ENCODE measurements around the gene CHIA.

CHIA gene

GRCh38 chr1:111366256-111366655, 75.6 kb downstream of the CHIA start:
- no peak for DNase-seq (ENCODE audit: low read depth)

GRCh38 chr1:111369177-111369576, 78.5 kb downstream of the CHIA start:
- no peak for DNase-seq (ENCODE audit: low read depth)

GRCh38 chr1:111369645-111370044, 79.0 kb downstream of the CHIA start:
- no peak for DNase-seq (ENCODE audit: low read depth)

Measured in stimulated activated CD8-positive, alpha-beta memory T cell treated with anti-CD3 and anti-CD28 coated beads, Interleukin-15, amount 100 ng/mL, for 24 hours (primary cell).